ENCODE results near the gene PRKCZ. TPM values are rescaled to one million over a fixed set of nuclear protein-coding genes. Genes with fewer than 3 reads are reported as not detected.

PRKCZ gene
- total and polyA plus RNA-seq, 2 experiments from 2014 or later, result 1.4 to 2.8 TPM

DNA sequence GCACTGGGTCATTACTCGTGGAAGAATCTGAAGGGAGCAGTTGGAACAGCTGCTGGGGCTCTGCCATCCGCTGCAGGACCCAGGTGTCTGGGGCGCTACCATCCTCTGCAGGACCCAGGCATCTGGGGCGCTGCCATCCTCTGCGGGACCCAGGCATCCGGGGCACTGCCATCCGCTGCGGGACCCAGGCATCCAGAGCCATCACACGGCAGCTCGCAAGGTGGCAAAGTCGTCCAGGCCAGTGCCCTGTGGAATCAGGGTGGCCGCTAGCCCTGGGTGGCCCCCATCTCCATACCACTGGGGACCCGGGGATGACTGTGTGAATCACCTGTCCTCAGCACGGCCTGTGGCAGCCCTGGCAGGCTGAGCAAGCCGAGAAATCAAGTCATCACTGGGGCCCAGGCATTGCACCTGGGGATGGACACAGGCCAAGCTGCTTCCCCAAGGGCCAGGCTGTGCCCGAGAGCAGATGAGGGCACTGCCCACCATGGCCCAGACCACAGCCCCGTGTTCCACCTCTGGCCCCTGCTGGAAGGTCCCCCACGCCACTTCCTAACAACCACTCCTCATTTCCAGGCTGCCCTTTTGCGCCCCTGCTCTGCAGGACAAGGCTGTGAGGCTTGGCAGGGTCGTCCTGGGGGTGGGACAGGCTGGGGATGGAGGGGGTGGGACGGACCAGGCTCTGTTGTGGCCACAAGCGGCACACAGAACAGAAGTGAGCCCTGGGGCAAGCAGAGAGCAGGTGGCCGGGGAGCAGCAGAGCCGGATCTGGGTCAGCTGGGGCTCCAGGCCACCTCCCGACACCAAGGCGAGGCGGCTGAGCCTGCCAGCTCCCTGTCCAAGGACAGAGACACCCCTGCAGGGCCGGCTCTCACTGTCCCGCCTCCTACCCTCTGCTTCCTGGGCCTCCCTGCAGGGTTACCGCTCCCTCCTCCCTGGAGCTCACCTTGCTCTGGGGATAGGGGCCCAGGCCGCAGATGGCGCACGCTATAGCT, 18.4 kb upstream of the PRKCZ start:
- Histone ChIP-seq H3K9ac (no peak overlapping the region), H3K27me3 (replicated peaks; ENCODE audit: insufficient read depth) (no peaks in the 10 kb centered on the region; the same call in 1 of the 2 replicates), H3K36me3 (ENCODE audit: low read depth) (no peaks in the 10 kb centered on the region), H3K4me3 (no peak overlapping the region), H3K4me2 (ENCODE audit: unreplicated experiment) (no peak overlapping the region), H2AFZ (no peak overlapping the region), H3K4me1 (ENCODE audit: insufficient read depth) (no peaks in the 10 kb centered on the region), H3K79me2 (ENCODE audit: insufficient read depth) (no peaks in the 10 kb centered on the region), H3F3A (ENCODE audit: insufficient read depth) (no peaks in the 10 kb centered on the region), H3K9me3 (ENCODE audit: low read depth) (no peaks in the 10 kb centered on the region), H3K9me2 (ENCODE audit: insufficient read depth) (no peaks in the 10 kb centered on the region), H4K20me1 (ENCODE audit: insufficient read depth) (no peaks in the 10 kb centered on the region), H3K27ac (no peak overlapping the region)
- in situ Hi-C loops (cut with MboI), result no loop called here
- no peak for DNase-seq
- 54 to 62% methylated on average over 27 to 33 of the region's 33 CpGs for WGBS, 2 experiments (ENCODE audit: low coverage in 1 of 2, low lambda C conversion rate in 2 of 2, missing lambda C conversion rate in 2 of 2)
- TF ChIP-seq EZH2phosphoT487 (IDR thresholded peaks at IDR 0.05; ENCODE audit: insufficient read depth, low read depth), result no peak
- no peak for TF ChIP-seq EZH2 (IDR thresholded peaks at IDR 0.05; ENCODE audit: insufficient read depth, poor library complexity, severe bottlenecking)

DNA sequence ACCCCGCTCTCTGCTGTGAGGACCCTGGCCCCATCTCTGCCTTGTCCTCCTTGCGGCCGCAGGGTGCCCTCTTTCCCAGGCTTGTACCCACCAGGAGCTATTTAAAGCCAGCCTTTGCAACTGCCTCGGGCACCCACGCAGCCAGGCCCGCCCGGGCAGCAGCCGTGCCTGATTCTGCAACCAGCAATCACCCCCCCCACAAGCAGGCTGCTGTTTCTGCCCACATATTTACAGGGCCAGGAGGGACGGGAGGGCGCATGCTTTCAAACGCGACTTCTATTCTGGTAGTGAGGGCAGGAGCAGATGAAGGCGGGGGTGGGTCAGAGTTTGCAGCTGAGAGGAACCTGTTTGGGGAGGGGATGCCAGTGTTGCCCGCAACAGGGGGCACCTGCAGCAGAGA, 17.5 kb upstream of the PRKCZ start:
- in situ Hi-C loops (cut with MboI), result no loop called here
- no peaks in the 10 kb centered on the region for H3K79me2 ChIP-seq (ENCODE audit: insufficient read depth)
- no peak overlapping the region for H3K27ac ChIP-seq
- WGBS, 2 experiments (ENCODE audit: low coverage in 1 of 2, low lambda C conversion rate in 2 of 2, missing lambda C conversion rate in 2 of 2), result 67 to 68% methylated on average over 14 of the region's 14 CpGs
- H3K4me3 ChIP-seq, result no peak overlapping the region
- no peaks in the 10 kb centered on the region for H3K36me3 ChIP-seq (ENCODE audit: low read depth)
- no peaks in the 10 kb centered on the region for H3K4me1 ChIP-seq (ENCODE audit: insufficient read depth)
- no peaks in the 10 kb centered on the region for H3K9me3 ChIP-seq (ENCODE audit: low read depth)
- no peaks in the 10 kb centered on the region for H3F3A ChIP-seq (ENCODE audit: insufficient read depth)
- no peak overlapping the region for H3K9ac ChIP-seq
- no peak overlapping the region for H3K4me2 ChIP-seq (ENCODE audit: unreplicated experiment)
- no peak for DNase-seq
- H2AFZ ChIP-seq, result no peak overlapping the region
- H3K9me2 ChIP-seq (ENCODE audit: insufficient read depth), result no peaks in the 10 kb centered on the region
- no peaks in the 10 kb centered on the region for H4K20me1 ChIP-seq (ENCODE audit: insufficient read depth)
- H3K27me3 ChIP-seq (replicated peaks; ENCODE audit: insufficient read depth), result no peaks in the 10 kb centered on the region; the same call in 1 of the 2 replicates
- no peak for TF ChIP-seq EZH2 (IDR thresholded peaks at IDR 0.05; ENCODE audit: insufficient read depth, poor library complexity, severe bottlenecking)
- TF ChIP-seq EZH2phosphoT487 (IDR thresholded peaks at IDR 0.05; ENCODE audit: insufficient read depth, low read depth), result no peak

DNA sequence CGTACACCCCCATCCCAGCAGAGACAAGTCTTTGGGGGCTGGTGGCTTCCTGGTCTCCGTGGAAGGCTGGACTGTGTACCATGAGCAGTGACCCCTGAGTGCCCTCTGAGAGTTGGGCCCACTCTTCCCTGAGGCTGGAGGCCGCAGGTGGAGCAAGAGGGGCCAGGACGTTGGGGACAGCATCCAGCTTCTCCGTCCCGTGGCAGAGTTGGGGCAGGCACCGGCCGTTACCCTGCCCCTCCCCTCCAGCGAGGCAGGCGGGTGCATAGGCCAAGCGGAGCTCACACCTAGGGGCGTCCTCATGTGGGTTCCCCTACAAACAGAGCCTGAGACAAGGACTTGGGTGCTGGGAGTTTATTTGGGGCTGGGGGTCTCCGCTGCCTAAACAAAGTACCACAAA, 17.0 kb upstream of the PRKCZ start:
- H3K4me2 ChIP-seq (ENCODE audit: unreplicated experiment), result no peak overlapping the region
- no peak overlapping the region for H2AFZ ChIP-seq
- no peaks in the 10 kb centered on the region for H4K20me1 ChIP-seq (ENCODE audit: insufficient read depth)
- no peaks in the 10 kb centered on the region for H3F3A ChIP-seq (ENCODE audit: insufficient read depth)
- in situ Hi-C loops (cut with MboI), result no loop called here
- H3K4me3 ChIP-seq, result no peak overlapping the region
- no peak overlapping the region for H3K27ac ChIP-seq
- no peak for DNase-seq
- WGBS, 2 experiments (ENCODE audit: low coverage in 1 of 2, low lambda C conversion rate in 2 of 2, missing lambda C conversion rate in 2 of 2), result 50 to 54% methylated on average over 13 of the region's 13 CpGs
- H3K9ac ChIP-seq, result no peak overlapping the region
- H3K79me2 ChIP-seq (ENCODE audit: insufficient read depth), result no peaks in the 10 kb centered on the region
- no peaks in the 10 kb centered on the region for H3K36me3 ChIP-seq (ENCODE audit: low read depth)
- H3K27me3 ChIP-seq (replicated peaks; ENCODE audit: insufficient read depth), result no peaks in the 10 kb centered on the region; the same call in 1 of the 2 replicates
- H3K9me3 ChIP-seq (ENCODE audit: low read depth), result no peaks in the 10 kb centered on the region
- no peaks in the 10 kb centered on the region for H3K4me1 ChIP-seq (ENCODE audit: insufficient read depth)
- TF ChIP-seq EZH2phosphoT487 (IDR thresholded peaks at IDR 0.05; ENCODE audit: insufficient read depth, low read depth) (no peak), EZH2 (IDR thresholded peaks at IDR 0.05; ENCODE audit: insufficient read depth, poor library complexity, severe bottlenecking) (no peak)
- no peaks in the 10 kb centered on the region for H3K9me2 ChIP-seq (ENCODE audit: insufficient read depth)

DNA sequence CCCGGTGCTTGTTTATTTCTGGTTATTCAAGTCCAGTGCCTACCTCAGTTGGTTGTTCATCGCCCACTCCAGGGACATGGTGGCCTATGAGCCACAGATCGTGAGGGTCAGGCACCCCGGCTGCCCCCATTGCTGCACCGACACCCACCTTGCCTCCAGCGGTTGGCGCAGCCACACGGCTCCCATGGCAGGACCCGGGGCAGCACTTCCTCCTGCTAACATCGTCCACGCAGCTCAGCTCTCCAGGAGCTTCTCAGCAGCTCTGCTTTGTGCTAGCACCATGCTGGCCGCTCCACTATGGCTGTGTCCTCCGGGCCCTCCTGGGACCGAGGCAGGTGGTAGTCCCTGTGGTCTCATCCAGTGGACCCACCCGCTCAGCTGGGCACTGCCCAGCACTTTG, 13.9 kb upstream of the PRKCZ start:
- H3K4me3 ChIP-seq, result no peak overlapping the region
- H3F3A ChIP-seq (ENCODE audit: insufficient read depth), result no peaks in the 10 kb centered on the region
- peaks cover 9% of the 10 kb centered on the region for H3K27me3 ChIP-seq (replicated peaks; ENCODE audit: insufficient read depth)
- TF ChIP-seq EZH2 (IDR thresholded peaks at IDR 0.05; ENCODE audit: insufficient read depth, poor library complexity, severe bottlenecking) (no peak), EZH2phosphoT487 (IDR thresholded peaks at IDR 0.05; ENCODE audit: insufficient read depth, low read depth) (no peak)
- H3K9me2 ChIP-seq (ENCODE audit: insufficient read depth), result no peaks in the 10 kb centered on the region
- H3K9me3 ChIP-seq (ENCODE audit: low read depth), result no peaks in the 10 kb centered on the region
- DNase-seq, result no peak
- no peaks in the 10 kb centered on the region for H3K36me3 ChIP-seq (ENCODE audit: low read depth)
- no peaks in the 10 kb centered on the region for H4K20me1 ChIP-seq (ENCODE audit: insufficient read depth)
- no peak overlapping the region for H3K4me2 ChIP-seq (ENCODE audit: unreplicated experiment)
- WGBS, 2 experiments (ENCODE audit: low coverage in 1 of 2, low lambda C conversion rate in 2 of 2, missing lambda C conversion rate in 2 of 2), result 58 to 62% methylated on average over 15 of the region's 15 CpGs
- no peaks in the 10 kb centered on the region for H3K4me1 ChIP-seq (ENCODE audit: insufficient read depth)
- no peak overlapping the region for H3K9ac ChIP-seq
- H3K27ac ChIP-seq, result no peak overlapping the region
- no peaks in the 10 kb centered on the region for H3K79me2 ChIP-seq (ENCODE audit: insufficient read depth)
- in situ Hi-C loops (cut with MboI), result no loop called here
- no peak overlapping the region for H2AFZ ChIP-seq

Data from GM23248 (cell line).